DND-41 (cell line): ENCODE results near the gene MVK.

Source experiments
- ATAC-seq: fragments of 200-7000 bp; cut with Tn5 transposase; 3 replicates; pipeline ENCODE4 v1.9.1; 2021; ENCODE audit warnings: low read depth; ENCODE audit not compliant: insufficient read depth
- DNase-seq: peaks from one replicate; pipeline ENCODE4 v3.0.0-alpha.2; 2020
- H2AFZ ChIP-seq: 2 replicates; pipeline ENCODE4 v1.6.0; 2012; ENCODE audit warnings: low read depth, low read length
- H3K27ac ChIP-seq: 2 replicates; pipeline ENCODE4 v1.5.1; 2012; ENCODE audit warnings: low read length, inconsistent platforms
- H3K27me3 ChIP-seq: fragments of 200-600 bp; sonication (generic); 2 replicates; pipeline ENCODE4 v1.6.0; 2012; ENCODE audit warnings: low read length, mild to moderate bottlenecking, inconsistent platforms; ENCODE audit not compliant: insufficient read depth, poor library complexity
- H3K36me3 ChIP-seq: 2 replicates; pipeline ENCODE4 v1.5.1; 2012; ENCODE audit warnings: low read length, inconsistent platforms; ENCODE audit not compliant: insufficient read depth
- H3K4me1 ChIP-seq: 2 replicates; pipeline ENCODE4 v1.5.1; 2012; ENCODE audit warnings: mild to moderate bottlenecking, low read length; ENCODE audit not compliant: insufficient read depth
- H3K4me2 ChIP-seq: 2 replicates; pipeline ENCODE4 v1.6.0; 2012; ENCODE audit warnings: mild to moderate bottlenecking, moderate library complexity, low read length, inconsistent platforms; ENCODE audit not compliant: insufficient read depth
- H3K4me3 ChIP-seq, 2 experiments: fragments of 200-600 bp in 1 of 2; shearing (Covaris generic) in 1 of 2; 2 replicates each; pipeline ENCODE4 v1.5.1; 2012 to 2016; ENCODE audit warnings: inconsistent platforms in 2 of 2, low read length in 2 of 2, mild to moderate bottlenecking in 2 of 2, low read depth in 1 of 2, moderate library complexity in 1 of 2
- H3K79me2 ChIP-seq: 2 replicates; pipeline ENCODE4 v1.6.0; 2012; ENCODE audit warnings: low read length, inconsistent platforms; ENCODE audit not compliant: insufficient read depth
- H3K9ac ChIP-seq: 2 replicates; pipeline ENCODE4 v1.6.0; 2012; ENCODE audit warnings: low read depth, mild to moderate bottlenecking, inconsistent platforms, low read length, moderate library complexity
- H3K9me3 ChIP-seq: 2 replicates; pipeline ENCODE4 v1.5.1; 2012; ENCODE audit warnings: low read length, moderate library complexity, mild to moderate bottlenecking, inconsistent platforms; ENCODE audit not compliant: insufficient read depth, severe bottlenecking
- H4K20me1 ChIP-seq: 2 replicates; pipeline ENCODE4 v1.6.0; 2012; ENCODE audit warnings: low read length; ENCODE audit not compliant: insufficient read depth
- CTCF ChIP-seq: IDR thresholded peaks from 2 replicates; pipeline ENCODE4 v1.5.1; 2012; ENCODE audit warnings: borderline replicate concordance, low read length, moderate library complexity, mild to moderate bottlenecking; ENCODE audit not compliant: poor library complexity, severe bottlenecking; ENCODE audit errors: extremely low read depth
- EZH2 ChIP-seq: IDR thresholded peaks from 3 replicates; pipeline ENCODE4 v1.6.1; 2012; ENCODE audit warnings: borderline replicate concordance, low read depth, mild to moderate bottlenecking, moderate library complexity, low read length, inconsistent platforms; ENCODE audit not compliant: severe bottlenecking

Gene MVK

DNA sequence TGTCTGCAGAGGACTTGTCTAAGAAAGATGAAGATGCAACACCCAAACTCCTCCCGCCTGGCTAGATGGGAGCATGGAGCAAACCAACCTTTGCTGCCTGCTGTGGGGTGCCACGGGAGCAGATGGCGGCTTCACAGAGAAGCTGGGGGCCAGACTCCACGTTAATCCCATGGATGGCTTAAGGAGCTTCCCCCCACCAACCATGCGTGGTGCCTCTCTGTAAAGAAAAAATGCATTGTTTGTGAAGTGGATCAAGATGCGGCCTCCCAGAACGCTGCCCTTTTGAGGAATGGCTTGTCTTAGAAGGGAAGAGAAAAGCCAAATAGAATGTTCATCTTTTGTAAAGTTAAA lies 15.6 kb downstream of the MVK start:
- Histone ChIP-seq H3K36me3 (peaks cover 71% of the 10 kb centered on the region), H2AFZ (no peak overlapping the region), H3K4me1 (no peaks in the 10 kb centered on the region), H3K4me3 (no peak overlapping the region), H3K79me2 (no peaks in the 10 kb centered on the region), H3K27ac (no peak overlapping the region), H3K9ac (no peak overlapping the region), H4K20me1 (peaks cover 3% of the 10 kb centered on the region), H3K4me2 (no peak overlapping the region), H3K9me3 (no peaks in the 10 kb centered on the region), H3K27me3 (no peaks in the 10 kb centered on the region)
- no peak for DNase-seq
- no peak for ATAC-seq
- TF ChIP-seq CTCF (no peak), EZH2 (no peak)

- no peak overlapping the region for H3K9ac ChIP-seq
- H3K27me3 ChIP-seq = no peaks in the 10 kb centered on the region
- no peak overlapping the region for H3K27ac ChIP-seq
- no peaks in the 10 kb centered on the region for H3K4me1 ChIP-seq
- no peak for ATAC-seq
- H3K9me3 ChIP-seq = no peaks in the 10 kb centered on the region
- TF ChIP-seq EZH2 = no peak
- DNase-seq = no peak
- H4K20me1 ChIP-seq = peaks cover 7% of the 10 kb centered on the region
- H3K4me3 ChIP-seq = no peak overlapping the region
- H3K4me2 ChIP-seq = no peak overlapping the region
- H3K36me3 ChIP-seq = peaks cover 75% of the 10 kb centered on the region
- no peak overlapping the region for H2AFZ ChIP-seq
- H3K79me2 ChIP-seq = no peaks in the 10 kb centered on the region
Measured at GRCh38 chr12:109589691-109590245, 16.2 kb downstream of the MVK start.

GRCh38 chr12:109590566-109590965 lies 17.0 kb downstream of the MVK start:
- Histone ChIP-seq H3K9ac (no peak overlapping the region), H3K4me1 (no peaks in the 10 kb centered on the region), H3K27ac (no peak overlapping the region), H4K20me1 (peaks cover 10% of the 10 kb centered on the region), H3K4me3 (no peak overlapping the region), H3K4me2 (no peak overlapping the region), H2AFZ (no peak overlapping the region), H3K79me2 (no peaks in the 10 kb centered on the region), H3K36me3 (peaks cover 79% of the 10 kb centered on the region), H3K27me3 (no peaks in the 10 kb centered on the region), H3K9me3 (no peaks in the 10 kb centered on the region)
- ATAC-seq = no peak
- TF ChIP-seq CTCF = no peak
- TF ChIP-seq EZH2 = no peak
- no peak for DNase-seq

- Histone ChIP-seq H3K36me3 (peaks cover 79% of the 10 kb centered on the region), H3K4me1 (no peaks in the 10 kb centered on the region), H2AFZ (no peak overlapping the region), H3K9me3 (no peaks in the 10 kb centered on the region), H3K4me3 (no peak overlapping the region), H3K27me3 (no peaks in the 10 kb centered on the region), H3K4me2 (no peak overlapping the region), H3K79me2 (no peaks in the 10 kb centered on the region), H3K9ac (no peak overlapping the region), H4K20me1 (peaks cover 14% of the 10 kb centered on the region), H3K27ac (no peak overlapping the region)
- DNase-seq = no peak
- no peak for ATAC-seq
- TF ChIP-seq EZH2 = no peak
- TF ChIP-seq CTCF = no peak
Measured at GRCh38 chr12:109591041-109591440, 17.4 kb downstream of the MVK start.
